Left lung (tissue), 10 donors: ENCODE results near the gene DNAJC3. TPM values are rescaled to one million over a fixed set of nuclear protein-coding genes. Genes with fewer than 3 reads are reported as not detected.
"Not testable (repeated sequence)": the region's sequence is repeated elsewhere in the genome, so short reads cannot be mapped to it uniquely, and the experiment has no call there.

ENCODE experiments used
- ATAC-seq: fragments of 200-7000 bp; cut with Tn5 transposase; one replicate; pipeline ENCODE4 v1.9.1; 2020; ENCODE audit warnings: moderate library complexity
- DNase-seq, 4 donors: peaks; one replicate each; pipeline ENCODE4 v3.0.0-alpha.2; 2013 to 2020
- H3K27ac ChIP-seq, 2 donors: fragments of 200-600 bp; sonication (generic) in 1 of 2; one replicate each; pipeline versions ENCODE4 v1.5.0 to v1.8.0; 2020 to 2021
- H3K27me3 ChIP-seq, 2 donors: fragments of 200-600 bp; sonication (generic) in 1 of 2; one replicate each; pipeline versions ENCODE4 v1.5.0 to v1.8.0; 2020 to 2021
- H3K36me3 ChIP-seq, 2 donors: fragments of 200-600 bp; sonication (generic) in 1 of 2; one replicate each; pipeline versions ENCODE4 v1.5.0 to v1.8.0; 2020 to 2021
- H3K4me1 ChIP-seq, 2 donors: fragments of 200-600 bp; one replicate each; pipeline ENCODE4 v1.8.0; 2021
- H3K4me3 ChIP-seq, 2 donors: fragments of 200-600 bp; sonication (generic) in 1 of 2; one replicate each; pipeline versions ENCODE4 v1.5.0 to v1.8.0; 2020 to 2021; ENCODE audit warnings: mild to moderate bottlenecking in 1 of 2
- H3K9me3 ChIP-seq, 2 donors: fragments of 200-600 bp; sonication (generic) in 1 of 2; one replicate each; pipeline versions ENCODE4 v1.5.0 to v1.8.0; 2020 to 2021
- intact Hi-C, 2 donors: fragments of 100-400 bp; cut with DNase I; formaldehyde crosslinking; loops; one replicate each; pipeline versions ENCODE4 v1.11.2 to v1.14.2; 2022
- polyA plus RNA-seq, 6 donors: library from polyadenylated mRNA; unstranded; fragments of 120-200 nt; gene quantifications; one replicate each; pipeline ENCODE4 v1.2.1, GENCODE V29; 2013; ENCODE audit not compliant: insufficient read length in 6 of 6
- total RNA-seq, 2 donors: library from RNA; stranded (reverse); fragmentation: NEBNext Ultra II Directional; extraction: Animal tissue kit (Norgen Biotek cat#: 25700); gene quantifications; one replicate each; pipeline ENCODE4 v1.2.1, GENCODE V29; 2021
- TF ChIP-seq, protein P1 (sequence below), 2 donors: fragments of 200-600 bp; sonication (generic) in 1 of 2; IDR thresholded peaks; one replicate each; pipeline versions ENCODE4 v1.5.0 to v1.8.0; 2021; ENCODE audit warnings: antibody characterized with exemption in 2 of 2
- donor health status: DM: no; HTN: yes; CAD: no.
- donor health status: DM: no; HTN: no; CAD: no.

DNAJC3 gene
- total and polyA plus RNA-seq, 8 donors: 26.1 to 87.8 (median 33.1) TPM

DNA sequence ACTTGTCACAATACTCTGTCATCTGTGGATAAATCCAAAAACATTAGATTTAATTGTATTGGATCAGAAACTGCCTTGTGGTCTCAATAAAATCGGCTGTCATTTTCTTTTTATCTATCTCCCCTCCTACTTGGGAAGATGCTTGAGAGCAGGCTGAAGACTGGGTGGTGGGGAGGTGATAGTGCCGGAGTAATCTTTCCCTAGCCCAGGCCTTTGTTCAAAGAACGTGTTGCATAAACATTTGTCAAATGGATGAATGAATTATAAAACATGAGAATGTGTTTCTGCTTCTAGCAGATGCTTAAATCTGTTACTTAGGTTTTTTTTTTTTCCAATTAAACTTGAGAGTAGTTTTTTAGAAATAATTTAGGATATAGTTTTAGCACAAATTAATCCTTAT is 49.9 kb downstream of the DNAJC3 start:
- no peak overlapping the region for H3K4me3 ChIP-seq
- H3K9me3 ChIP-seq: no peaks in the 10 kb centered on the region
- ATAC-seq (no peak), DNase-seq (no peak)
- no peaks in the 10 kb centered on the region for H3K27me3 ChIP-seq
- H3K4me1 ChIP-seq: peaks cover 0 to 9% of the 10 kb centered on the region in 2 donors
- intact Hi-C loops: no loop called here
- TF ChIP-seq, protein P1, sequence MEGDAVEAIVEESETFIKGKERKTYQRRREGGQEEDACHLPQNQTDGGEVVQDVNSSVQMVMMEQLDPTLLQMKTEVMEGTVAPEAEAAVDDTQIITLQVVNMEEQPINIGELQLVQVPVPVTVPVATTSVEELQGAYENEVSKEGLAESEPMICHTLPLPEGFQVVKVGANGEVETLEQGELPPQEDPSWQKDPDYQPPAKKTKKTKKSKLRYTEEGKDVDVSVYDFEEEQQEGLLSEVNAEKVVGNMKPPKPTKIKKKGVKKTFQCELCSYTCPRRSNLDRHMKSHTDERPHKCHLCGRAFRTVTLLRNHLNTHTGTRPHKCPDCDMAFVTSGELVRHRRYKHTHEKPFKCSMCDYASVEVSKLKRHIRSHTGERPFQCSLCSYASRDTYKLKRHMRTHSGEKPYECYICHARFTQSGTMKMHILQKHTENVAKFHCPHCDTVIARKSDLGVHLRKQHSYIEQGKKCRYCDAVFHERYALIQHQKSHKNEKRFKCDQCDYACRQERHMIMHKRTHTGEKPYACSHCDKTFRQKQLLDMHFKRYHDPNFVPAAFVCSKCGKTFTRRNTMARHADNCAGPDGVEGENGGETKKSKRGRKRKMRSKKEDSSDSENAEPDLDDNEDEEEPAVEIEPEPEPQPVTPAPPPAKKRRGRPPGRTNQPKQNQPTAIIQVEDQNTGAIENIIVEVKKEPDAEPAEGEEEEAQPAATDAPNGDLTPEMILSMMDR (IDR thresholded peaks at IDR 0.05): no peak
- peaks cover 0 to 19% of the 10 kb centered on the region in 2 donors for H3K36me3 ChIP-seq
- H3K27ac ChIP-seq: no peak overlapping the region

DNA sequence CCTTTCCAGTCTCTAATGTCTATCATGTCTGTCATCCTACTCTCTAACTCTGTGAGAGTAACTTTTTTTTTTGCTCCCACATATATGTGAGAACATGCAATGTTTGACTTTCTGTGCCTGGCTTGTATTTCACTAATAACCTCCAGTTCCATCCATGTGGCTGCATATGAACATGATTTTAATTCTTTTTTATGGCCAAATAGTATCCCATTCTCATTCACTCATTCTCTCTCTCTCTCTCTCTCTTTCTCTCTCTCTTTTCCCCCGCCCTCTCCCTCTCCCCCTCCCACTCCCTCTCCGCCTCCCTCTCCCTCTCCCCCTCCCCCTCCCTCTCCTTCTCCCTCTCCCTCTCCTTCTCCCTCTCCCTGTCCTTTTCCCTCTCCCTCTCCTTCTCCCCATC is 52.0 kb downstream of the DNAJC3 start:
- H3K4me3 ChIP-seq: no peak overlapping the region
- no peak overlapping the region for H3K27ac ChIP-seq
- ATAC-seq (no peak), DNase-seq (no peak)
- peaks cover 0 to 17% of the 10 kb centered on the region in 2 donors for H3K36me3 ChIP-seq
- no peaks in the 10 kb centered on the region for H3K4me1 ChIP-seq
- intact Hi-C loops: no loop called here
- H3K9me3 ChIP-seq: peaks cover 0 to 12% of the 10 kb centered on the region in 2 donors
- TF ChIP-seq, protein P1 (IDR thresholded peaks at IDR 0.05): no peak
- no peaks in the 10 kb centered on the region for H3K27me3 ChIP-seq

DNA sequence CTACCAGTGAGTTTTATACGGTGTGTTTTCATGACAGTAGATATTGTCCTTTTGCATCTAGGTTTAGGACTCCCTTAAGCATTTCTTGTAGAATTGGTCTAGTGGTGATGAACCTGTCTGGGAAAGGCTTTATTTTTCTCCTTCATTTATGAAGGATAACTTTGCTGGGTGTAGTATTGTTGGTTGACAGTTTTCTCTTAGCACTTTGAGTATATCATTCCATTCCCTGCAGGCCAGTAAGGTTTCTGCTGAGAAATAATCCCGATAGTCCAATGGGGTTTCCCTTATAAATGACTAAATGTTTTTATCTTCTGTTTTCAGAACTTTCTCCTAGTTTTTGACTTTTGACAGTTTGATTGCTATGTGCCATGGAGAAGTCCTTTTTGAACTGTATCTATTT is 57.2 kb downstream of the DNAJC3 start:
- no peak for ATAC-seq
- H3K36me3 ChIP-seq: peaks cover 0 to 9% of the 10 kb centered on the region in 2 donors
- no peaks in the 10 kb centered on the region for H3K27me3 ChIP-seq
- DNase-seq: no peak
- H3K9me3 ChIP-seq: peaks cover 0 to 18% of the 10 kb centered on the region in 2 donors
- H3K27ac ChIP-seq: no peak overlapping the region
- H3K4me3 ChIP-seq: no peak overlapping the region
- TF ChIP-seq, protein P1 (IDR thresholded peaks at IDR 0.05): no peak
- no peaks in the 10 kb centered on the region for H3K4me1 ChIP-seq
- intact Hi-C loops: no loop called here

DNA sequence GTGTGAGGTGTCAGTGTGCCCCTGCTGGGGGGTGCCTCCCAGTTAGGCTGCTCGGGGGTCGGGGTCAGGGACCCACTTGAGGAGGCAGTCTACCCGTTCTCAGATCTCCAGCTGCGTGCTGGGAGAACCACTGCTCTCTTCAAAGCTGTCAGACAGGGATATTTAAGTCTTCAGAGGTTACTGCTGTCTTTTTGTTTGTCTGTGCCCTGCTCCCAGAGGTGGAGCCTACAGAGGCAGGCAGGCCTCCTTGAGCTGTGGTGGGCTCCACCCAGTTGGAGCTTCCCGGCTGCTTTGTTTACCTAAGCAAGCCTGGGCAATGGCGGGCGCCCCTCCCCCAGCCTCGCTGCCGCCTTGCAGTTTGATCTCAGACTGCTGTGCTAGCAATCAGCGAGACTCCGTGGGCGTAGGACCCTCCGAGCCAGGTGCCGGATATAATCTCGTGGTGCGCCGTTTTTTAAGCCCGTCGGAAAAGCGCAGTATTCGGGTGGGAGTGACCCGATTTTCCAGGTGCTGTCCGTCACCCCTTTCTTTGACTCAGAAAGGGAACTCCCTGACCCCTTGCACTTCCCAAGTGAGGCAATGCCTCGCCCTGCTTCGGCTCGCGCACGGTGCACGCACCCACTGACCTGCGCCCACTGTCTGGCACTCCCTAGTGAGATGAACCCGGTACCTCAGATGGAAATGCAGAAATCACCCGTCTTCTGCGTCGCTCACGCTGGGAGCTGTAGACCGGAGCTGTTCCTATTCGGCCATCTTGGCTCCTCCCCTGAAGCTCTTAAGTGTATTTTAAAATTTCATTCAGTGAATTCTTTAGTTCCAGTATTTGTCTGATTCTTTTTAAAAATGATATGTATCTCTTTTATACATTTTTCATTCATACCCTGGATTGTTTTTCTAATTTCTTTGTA is 63.4 kb downstream of the DNAJC3 start:
- H3K4me3 ChIP-seq, H3K4me1 ChIP-seq, DNase-seq, H3K27me3 ChIP-seq, intact Hi-C loops, ATAC-seq, H3K27ac ChIP-seq, H3K9me3 ChIP-seq, H3K36me3 ChIP-seq: not testable (repeated sequence)

DNA sequence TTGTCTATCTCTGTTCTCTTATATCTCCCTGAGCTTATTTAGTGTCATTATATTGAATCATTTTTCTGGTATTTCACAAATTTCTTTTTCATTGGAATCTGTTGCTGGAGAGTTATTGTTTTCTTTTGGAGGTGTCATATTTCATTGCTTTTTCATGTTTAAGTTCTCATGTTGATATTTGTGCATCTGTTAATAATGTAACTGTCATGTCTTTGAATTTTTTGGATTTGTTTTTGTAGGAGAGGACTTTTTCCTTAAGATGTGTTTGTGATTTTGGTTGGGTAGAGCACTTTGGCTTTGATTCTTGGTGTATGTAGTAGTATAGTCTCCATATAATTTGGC is 64.0 kb downstream of the DNAJC3 start:
- Histone ChIP-seq H3K27me3 (no peaks in the 10 kb centered on the region), H3K36me3 (peaks cover 0 to 6% of the 10 kb centered on the region in 2 donors), H3K4me3 (no peak overlapping the region), H3K4me1 (peaks cover 0 to 11% of the 10 kb centered on the region in 2 donors), H3K9me3 (no peaks in the 10 kb centered on the region), H3K27ac (no peak overlapping the region)
- DNase-seq: no peak
- intact Hi-C loops: no loop called here
- no peak for ATAC-seq
- TF ChIP-seq, protein P1 (IDR thresholded peaks at IDR 0.05): no peak
